Skeletal muscle tissue (tissue), 4 donors: ENCODE results near the gene XRN2. TPM values are rescaled to one million over a fixed set of nuclear protein-coding genes. Genes with fewer than 3 reads are reported as not detected.
"Not testable (repeated sequence)": the region's sequence is repeated elsewhere in the genome, so short reads cannot be mapped to it uniquely, and the experiment has no call there.

ENCODE experiments used
- H3K27ac ChIP-seq: one replicate; pipeline ENCODE4 v1.7.0; 2013; ENCODE audit warnings: mild to moderate bottlenecking, low read depth, low read length, inconsistent platforms
- H3K27me3 ChIP-seq, 3 donors: one replicate each; pipeline ENCODE4 v1.7.0; 2013; ENCODE audit warnings: low read length in 3 of 3; ENCODE audit not compliant: control insufficient read depth in 3 of 3, insufficient read depth in 3 of 3
- H3K36me3 ChIP-seq, 3 donors: one replicate each; pipeline ENCODE4 v1.7.0; 2013; ENCODE audit warnings: low read length in 3 of 3; ENCODE audit not compliant: control insufficient read depth in 3 of 3, insufficient read depth in 3 of 3
- H3K4me1 ChIP-seq, 3 donors: one replicate each; pipeline ENCODE4 v1.7.0; 2013; ENCODE audit warnings: low read length in 3 of 3, mild to moderate bottlenecking in 3 of 3; ENCODE audit not compliant: control insufficient read depth in 3 of 3, insufficient read depth in 3 of 3
- H3K4me3 ChIP-seq, 3 donors: one replicate each; pipeline ENCODE4 v1.7.0; 2013; ENCODE audit warnings: low read length in 3 of 3
- H3K9ac ChIP-seq, 3 donors: one replicate each; pipeline ENCODE4 v1.7.0; 2013; ENCODE audit warnings: low read length in 3 of 3, mild to moderate bottlenecking in 3 of 3, moderate library complexity in 2 of 3, low read depth in 1 of 3
- H3K9me3 ChIP-seq, 3 donors: one replicate each; pipeline ENCODE4 v1.7.0; 2013; ENCODE audit warnings: low read length in 3 of 3; ENCODE audit not compliant: control insufficient read depth in 3 of 3
- total RNA-seq: library from RNA; depleted of rRNA; stranded (reverse); fragments of >200 nt; gene quantifications from one replicate; pipeline ENCODE4 v1.2.3, GENCODE V29; 2014
- donor health status: Osteomylitis.

The XRN2 gene
- total RNA-seq, 1 donor from 2014 or later = 53.8 TPM

DNA sequence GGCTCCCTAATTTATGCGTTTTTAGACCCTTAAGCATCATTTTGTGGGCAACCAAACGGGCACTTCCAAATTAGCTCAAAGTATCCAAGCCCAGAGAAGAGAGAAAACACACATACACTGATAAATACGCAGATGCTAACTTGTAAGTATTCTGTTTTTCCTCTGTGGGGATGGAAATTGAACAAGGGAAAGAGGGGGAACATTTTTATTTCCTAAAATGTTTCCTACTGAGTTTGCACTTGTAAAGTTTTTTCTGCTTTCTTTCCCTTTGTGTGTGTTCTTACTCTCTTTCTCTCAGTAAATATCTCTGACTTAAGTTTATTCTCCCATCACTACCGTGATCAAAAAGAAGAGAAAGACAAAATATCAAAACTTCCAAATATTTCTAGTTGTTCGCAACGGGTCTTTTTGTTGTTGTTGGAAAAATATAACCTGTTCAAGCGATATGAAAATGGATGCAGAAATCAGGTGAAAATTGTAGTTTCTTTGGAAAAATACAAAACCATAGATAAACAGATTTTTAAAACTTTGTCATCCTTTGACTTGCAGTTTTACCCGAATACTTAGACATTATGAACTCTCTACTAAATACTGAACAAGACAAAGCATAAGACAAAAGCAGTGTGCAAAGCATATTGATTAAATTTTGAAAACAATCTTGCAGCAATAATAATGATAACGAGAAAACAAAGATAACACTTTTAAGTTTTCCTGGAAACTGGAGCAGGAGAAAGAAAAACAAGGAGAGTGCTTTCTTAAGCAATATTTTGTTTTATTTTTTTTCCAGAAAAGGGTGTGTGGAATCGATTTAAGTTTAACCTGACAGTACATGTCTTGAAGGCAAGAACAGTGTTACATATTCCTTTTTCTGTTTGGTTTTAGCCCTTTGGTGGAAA is 95.2 kb downstream of the XRN2 start:
- Histone ChIP-seq H3K36me3 (no peaks in the 10 kb centered on the region), H3K4me1 (peaks cover 0 to 6% (median 0%) of the 10 kb centered on the region in 3 donors), H3K9me3 (peaks cover 0 to 2% (median 0%) of the 10 kb centered on the region in 3 donors), H3K27me3 (peaks cover 49 to 77% (median 56%) of the 10 kb centered on the region in 3 donors), H3K4me3 (no peak overlapping the region), H3K9ac (no peak overlapping the region), H3K27ac (no peak overlapping the region)

DNA sequence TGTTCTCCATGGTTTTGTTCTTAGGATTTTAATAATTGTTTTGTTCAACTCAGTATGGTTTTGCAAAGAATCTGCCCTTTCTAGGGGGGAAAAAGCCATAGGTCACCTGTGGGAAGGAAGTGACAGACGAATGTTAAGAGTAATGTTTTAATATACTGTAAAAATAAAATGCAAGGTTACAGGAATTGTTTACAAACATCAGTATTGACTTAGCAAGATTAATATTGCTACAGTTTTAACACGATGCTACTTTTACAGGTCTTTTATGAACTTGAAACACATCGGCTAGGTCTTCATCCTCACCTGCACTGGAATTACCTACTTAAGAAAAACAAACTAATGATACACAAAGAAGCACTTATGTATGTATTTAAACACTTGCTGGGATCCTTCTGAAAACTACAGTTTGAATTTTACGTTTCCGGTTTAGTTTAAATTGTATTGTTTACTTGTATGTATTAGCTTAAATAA is 95.9 kb downstream of the XRN2 start:
- peaks cover 0 to 6% (median 0%) of the 10 kb centered on the region in 3 donors for H3K4me1 ChIP-seq
- peaks cover 46 to 71% (median 55%) of the 10 kb centered on the region in 3 donors for H3K27me3 ChIP-seq
- no peaks in the 10 kb centered on the region for H3K36me3 ChIP-seq
- no peak overlapping the region for H3K4me3 ChIP-seq
- no peak overlapping the region for H3K9ac ChIP-seq
- H3K9me3 ChIP-seq = peaks cover 0 to 2% (median 0%) of the 10 kb centered on the region in 3 donors
- H3K27ac ChIP-seq = no peak overlapping the region

DNA sequence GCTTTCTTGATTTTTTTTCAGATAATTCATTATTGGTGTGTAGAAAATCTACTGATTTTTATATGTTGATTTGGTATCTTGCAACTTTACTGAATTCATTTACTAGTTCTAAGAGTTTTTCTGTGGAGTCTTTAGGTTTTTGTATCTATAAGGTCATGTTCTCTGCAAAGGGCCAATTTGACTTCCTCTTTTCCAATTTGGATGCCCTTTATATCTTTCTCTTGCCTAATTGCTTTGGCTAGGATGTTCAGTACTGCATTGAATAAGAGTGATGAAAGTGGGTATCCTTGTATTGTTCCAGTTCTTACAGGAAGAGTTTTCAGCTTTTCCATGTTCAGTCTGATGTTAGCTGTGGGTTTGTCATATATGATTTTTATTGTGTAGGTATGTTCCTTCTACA is 108.6 kb downstream of the XRN2 start:
- H3K9me3 ChIP-seq = peaks cover 0 to 4% (median 2%) of the 10 kb centered on the region in 3 donors
- no peak overlapping the region for H3K27ac ChIP-seq
- no peak overlapping the region for H3K9ac ChIP-seq
- peaks cover under 1 to 13% (median 4%) of the 10 kb centered on the region in 3 donors for H3K27me3 ChIP-seq
- no peaks in the 10 kb centered on the region for H3K4me1 ChIP-seq
- H3K4me3 ChIP-seq = no peak overlapping the region
- no peaks in the 10 kb centered on the region for H3K36me3 ChIP-seq

DNA sequence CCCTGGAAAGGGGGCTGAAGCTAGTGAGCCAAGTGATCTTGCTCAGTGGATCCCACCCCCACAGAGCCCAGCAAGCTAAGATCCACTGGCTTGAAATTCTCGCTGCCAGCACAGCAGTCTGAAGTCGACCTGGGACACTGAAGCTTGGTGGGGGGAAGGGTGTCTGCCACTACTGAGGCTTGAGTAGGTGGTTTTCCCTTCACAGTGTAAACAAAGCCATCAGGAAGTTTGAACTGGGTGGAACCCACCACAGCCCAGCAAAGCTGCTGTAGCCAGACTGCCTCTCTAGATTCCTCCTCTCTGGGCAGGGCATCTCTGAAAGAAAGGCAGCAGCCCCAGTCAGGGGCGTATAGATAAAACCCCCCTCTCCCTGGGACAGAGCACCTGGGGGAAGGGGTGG is 110.9 kb downstream of the XRN2 start:
- not testable (repeated sequence) for H3K27ac ChIP-seq, H3K36me3 ChIP-seq, H3K9ac ChIP-seq, H3K4me3 ChIP-seq, H3K4me1 ChIP-seq, H3K9me3 ChIP-seq
- peaks cover 0 to 10% (median 4%) of the 10 kb centered on the region in 3 donors for H3K27me3 ChIP-seq

DNA sequence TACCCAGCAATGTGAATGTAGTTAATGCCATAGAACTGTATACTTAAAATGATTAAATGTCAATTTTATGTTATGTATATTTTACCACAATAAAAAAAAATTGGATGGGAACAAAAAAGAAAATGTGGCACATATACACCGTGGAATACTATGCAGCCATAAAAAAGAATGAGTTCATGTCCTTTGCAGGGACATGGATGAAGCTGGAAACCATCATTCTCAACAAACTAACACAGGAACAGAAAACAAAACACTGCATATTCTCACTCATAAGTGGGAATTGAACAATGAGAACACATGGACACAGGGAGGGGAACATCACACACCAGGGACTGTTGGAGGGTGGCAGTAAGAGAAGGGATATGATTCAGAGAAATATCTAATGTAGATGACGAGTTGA is 116.0 kb downstream of the XRN2 start:
- not testable (repeated sequence) for H3K9me3 ChIP-seq, H3K36me3 ChIP-seq

DNA sequence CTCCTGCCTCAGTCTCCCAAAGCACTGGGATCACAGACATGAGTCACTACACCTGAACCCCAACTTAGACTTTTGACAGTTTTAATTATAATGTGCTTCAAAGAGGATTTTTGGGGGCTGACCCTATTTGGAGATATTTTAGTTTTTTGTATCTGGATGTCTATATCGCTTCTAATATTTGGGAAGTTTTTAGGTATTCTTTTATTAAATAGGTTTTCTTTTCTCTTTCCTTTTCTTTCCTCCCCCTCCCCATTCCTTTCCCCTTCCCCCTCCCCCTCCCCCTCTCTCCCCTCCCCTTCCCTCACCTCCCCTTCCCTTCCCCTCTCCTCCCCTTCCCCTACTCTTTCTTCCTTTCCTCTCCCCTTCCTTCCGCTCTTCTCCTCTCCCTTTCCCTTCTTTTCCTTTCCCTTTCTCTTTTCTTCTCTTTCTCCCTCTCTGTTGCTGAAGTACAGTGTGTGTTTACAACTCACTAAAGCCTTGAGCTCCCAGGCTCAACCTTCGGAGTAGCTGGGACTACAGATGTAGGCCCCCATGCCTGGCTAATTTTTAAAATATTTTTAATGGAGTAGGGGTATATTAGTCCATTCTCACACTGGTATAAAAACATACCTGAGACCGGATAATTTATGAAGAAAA is 118.6 kb downstream of the XRN2 start:
- H3K4me1 ChIP-seq = no peaks in the 10 kb centered on the region
- H3K9ac ChIP-seq = no peak overlapping the region
- H3K27me3 ChIP-seq = no peaks in the 10 kb centered on the region
- no peak overlapping the region for H3K4me3 ChIP-seq
- no peak overlapping the region for H3K27ac ChIP-seq
- no peaks in the 10 kb centered on the region for H3K36me3 ChIP-seq
- H3K9me3 ChIP-seq = peaks cover 0 to 2% (median 0%) of the 10 kb centered on the region in 3 donors

More for the DNA sequence above, 116.0 kb downstream of the XRN2 start:
- not testable (repeated sequence) for H3K9ac ChIP-seq, H3K27ac ChIP-seq, H3K4me1 ChIP-seq, H3K27me3 ChIP-seq, H3K4me3 ChIP-seq

DNA sequence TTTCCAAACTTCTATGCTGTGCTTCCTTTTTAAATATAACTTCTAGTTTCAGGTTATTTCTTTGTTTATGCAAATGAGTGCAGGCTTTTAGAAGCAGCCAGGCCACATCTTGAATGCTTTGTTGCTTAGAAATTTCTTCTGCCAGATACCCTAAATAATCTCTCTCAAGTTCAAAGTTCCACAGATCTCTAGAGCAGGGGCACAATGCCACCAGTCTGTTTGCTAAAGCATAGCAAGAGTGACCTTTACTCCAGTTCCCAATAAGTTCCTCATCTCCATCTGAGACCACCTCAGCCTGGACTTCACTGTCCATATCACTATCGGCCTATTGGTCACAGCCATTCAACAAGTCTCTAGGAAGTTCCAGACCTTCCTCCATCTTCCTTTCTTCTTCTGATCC is 120.6 kb downstream of the XRN2 start:
- H3K27me3 ChIP-seq, H3K4me1 ChIP-seq, H3K9ac ChIP-seq, H3K27ac ChIP-seq, H3K9me3 ChIP-seq, H3K4me3 ChIP-seq, H3K36me3 ChIP-seq: not testable (repeated sequence)

DNA sequence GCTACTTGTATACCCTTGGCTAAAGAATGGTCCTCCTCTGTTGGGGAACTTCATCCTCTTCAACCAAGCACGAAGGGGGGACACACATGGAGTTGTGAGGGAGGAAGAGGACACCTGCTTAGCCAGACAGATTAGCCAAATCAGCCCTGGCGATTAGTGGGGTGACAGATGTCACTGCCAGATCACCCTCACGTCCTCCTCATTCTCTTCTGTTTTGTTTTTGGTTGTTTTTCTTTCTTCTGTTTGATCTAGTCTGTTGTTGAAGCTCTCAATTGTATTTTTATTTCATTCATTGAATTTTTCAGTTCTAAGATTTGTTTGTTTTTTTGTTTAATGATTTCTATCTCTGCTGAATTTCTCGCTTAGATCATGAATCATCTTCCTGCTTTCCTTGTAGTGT is 121.7 kb downstream of the XRN2 start:
- Histone ChIP-seq H3K27ac (no peak overlapping the region), H3K9me3 (peaks cover 0 to 2% (median 0%) of the 10 kb centered on the region in 3 donors)

DNA sequence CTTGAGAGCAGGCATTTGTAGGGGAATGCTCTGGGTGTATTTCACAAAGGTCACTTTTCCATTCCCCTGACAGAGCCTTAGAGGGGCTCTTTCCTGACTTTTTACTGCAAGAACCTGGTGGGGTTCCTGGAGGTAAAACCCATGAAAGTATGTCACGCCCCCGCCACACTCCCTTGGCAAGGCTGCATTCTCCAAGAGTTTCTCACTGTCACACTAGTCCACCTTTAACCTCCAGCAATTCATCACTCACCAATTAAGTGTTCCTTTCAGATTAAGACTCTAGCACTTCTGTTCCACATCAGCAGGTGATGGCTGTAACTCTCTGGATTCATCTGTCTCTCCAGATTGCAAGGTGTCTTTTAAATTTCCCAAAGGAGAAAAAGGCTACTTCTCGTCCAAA is 126.9 kb downstream of the XRN2 start:
- H3K4me3 ChIP-seq = no peak overlapping the region
- H3K9me3 ChIP-seq = no peaks in the 10 kb centered on the region
- H3K27ac ChIP-seq = no peak overlapping the region
- no peaks in the 10 kb centered on the region for H3K36me3 ChIP-seq
- H3K27me3 ChIP-seq = peaks cover 0 to 12% (median 3%) of the 10 kb centered on the region in 3 donors
- H3K4me1 ChIP-seq = no peaks in the 10 kb centered on the region
- H3K9ac ChIP-seq = no peak overlapping the region

More for the DNA sequence above, 121.7 kb downstream of the XRN2 start:
- Histone ChIP-seq H3K36me3 (no peaks in the 10 kb centered on the region), H3K4me3 (no peak overlapping the region), H3K9ac (no peak overlapping the region), H3K27me3 (no peaks in the 10 kb centered on the region), H3K4me1 (no peaks in the 10 kb centered on the region)

DNA sequence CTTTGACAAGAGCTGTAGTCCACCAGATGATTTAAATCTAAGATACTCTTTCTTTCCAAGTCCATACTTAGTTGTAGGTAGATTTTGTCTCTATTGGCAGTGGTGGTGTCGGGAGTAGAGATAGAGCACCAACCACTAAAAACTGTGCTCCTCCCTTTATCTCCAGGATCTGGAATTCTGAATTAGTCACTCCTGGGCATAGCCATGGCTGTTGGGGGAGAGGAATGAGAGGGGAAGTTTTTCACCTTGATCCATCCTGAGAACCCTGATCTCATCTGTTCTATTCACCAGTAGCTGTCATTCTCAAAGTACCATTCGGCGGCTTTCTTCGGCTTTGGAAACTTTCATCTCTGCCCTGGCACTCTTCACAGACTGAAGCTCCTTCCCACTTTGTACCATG is 129.8 kb downstream of the XRN2 start:
- Histone ChIP-seq H3K27ac (no peak overlapping the region), H3K4me3 (no peak overlapping the region), H3K27me3 (peaks cover 5 to 18% (median 5%) of the 10 kb centered on the region in 3 donors), H3K36me3 (no peaks in the 10 kb centered on the region), H3K9me3 (no peaks in the 10 kb centered on the region), H3K9ac (no peak overlapping the region), H3K4me1 (no peaks in the 10 kb centered on the region)
